ENCODE results near the gene GRAP2.

DNA sequence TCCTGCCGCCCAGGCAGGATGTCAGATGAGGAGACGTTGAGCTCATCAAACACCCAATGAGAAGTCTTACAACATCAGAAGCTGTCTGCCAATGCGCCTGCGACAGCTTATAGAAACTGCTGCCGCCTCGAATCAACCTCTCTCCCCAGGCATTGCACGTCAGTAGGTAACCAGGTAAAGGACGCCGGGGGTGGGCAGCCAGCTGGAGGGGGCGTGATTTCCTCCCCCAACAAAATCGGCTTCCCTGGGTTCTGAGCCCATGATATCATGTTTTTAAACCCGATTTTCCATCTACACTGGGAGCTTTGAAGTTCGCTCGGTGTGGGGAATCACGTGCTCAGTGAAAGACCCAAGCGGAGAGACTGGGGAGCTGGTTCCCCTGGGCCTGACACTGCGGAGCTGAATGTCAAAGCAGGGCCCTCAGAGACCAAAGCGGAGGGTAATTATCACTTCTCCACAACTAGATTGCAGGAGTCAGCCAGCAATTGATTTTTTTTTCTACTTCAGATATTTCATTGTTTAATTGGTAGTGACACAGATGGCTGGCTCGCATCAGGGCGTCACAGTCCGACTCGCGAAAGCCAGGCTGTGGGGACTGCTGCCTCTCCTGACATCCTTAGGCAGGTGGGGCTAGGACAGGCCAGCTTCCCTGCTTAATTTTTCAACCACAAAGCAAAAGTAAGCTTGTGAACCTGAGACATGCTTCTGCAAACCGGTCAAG is 109.2 kb downstream of the GRAP2 start:
- TF ChIP-seq, protein P1, sequence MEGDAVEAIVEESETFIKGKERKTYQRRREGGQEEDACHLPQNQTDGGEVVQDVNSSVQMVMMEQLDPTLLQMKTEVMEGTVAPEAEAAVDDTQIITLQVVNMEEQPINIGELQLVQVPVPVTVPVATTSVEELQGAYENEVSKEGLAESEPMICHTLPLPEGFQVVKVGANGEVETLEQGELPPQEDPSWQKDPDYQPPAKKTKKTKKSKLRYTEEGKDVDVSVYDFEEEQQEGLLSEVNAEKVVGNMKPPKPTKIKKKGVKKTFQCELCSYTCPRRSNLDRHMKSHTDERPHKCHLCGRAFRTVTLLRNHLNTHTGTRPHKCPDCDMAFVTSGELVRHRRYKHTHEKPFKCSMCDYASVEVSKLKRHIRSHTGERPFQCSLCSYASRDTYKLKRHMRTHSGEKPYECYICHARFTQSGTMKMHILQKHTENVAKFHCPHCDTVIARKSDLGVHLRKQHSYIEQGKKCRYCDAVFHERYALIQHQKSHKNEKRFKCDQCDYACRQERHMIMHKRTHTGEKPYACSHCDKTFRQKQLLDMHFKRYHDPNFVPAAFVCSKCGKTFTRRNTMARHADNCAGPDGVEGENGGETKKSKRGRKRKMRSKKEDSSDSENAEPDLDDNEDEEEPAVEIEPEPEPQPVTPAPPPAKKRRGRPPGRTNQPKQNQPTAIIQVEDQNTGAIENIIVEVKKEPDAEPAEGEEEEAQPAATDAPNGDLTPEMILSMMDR (IDR thresholded peaks at IDR 0.05) = no peak
- no peak for TF ChIP-seq POLR2A (IDR thresholded peaks at IDR 0.05)
